AG09309 (cell line): Measurements from ENCODE around the gene TMEM138.
A peak's percentile ranks its signal among the peaks of the same experiment; 100 is the strongest.
"Not testable (repeated sequence)": the region's sequence is repeated elsewhere in the genome, so short reads cannot be mapped to it uniquely, and the experiment has no call there.

ENCODE experiments used
- DNase-seq: peaks from one replicate; pipeline ENCODE4 v3.0.0-alpha.2; 2010; ENCODE audit warnings: low read depth
- H3K4me3 ChIP-seq: 2 replicates; pipeline ENCODE4 v1.5.1; 2011; ENCODE audit warnings: mild to moderate bottlenecking, low read depth, low read length, moderate library complexity; ENCODE audit not compliant: control insufficient read depth
- CTCF ChIP-seq: IDR thresholded peaks from 2 replicates; pipeline ENCODE4 v1.5.1; 2011; ENCODE audit warnings: mild to moderate bottlenecking, low read depth, low read length, inconsistent platforms; ENCODE audit not compliant: insufficient read depth, control insufficient read depth; ENCODE audit errors: missing control alignments

The TMEM138 gene

DNA sequence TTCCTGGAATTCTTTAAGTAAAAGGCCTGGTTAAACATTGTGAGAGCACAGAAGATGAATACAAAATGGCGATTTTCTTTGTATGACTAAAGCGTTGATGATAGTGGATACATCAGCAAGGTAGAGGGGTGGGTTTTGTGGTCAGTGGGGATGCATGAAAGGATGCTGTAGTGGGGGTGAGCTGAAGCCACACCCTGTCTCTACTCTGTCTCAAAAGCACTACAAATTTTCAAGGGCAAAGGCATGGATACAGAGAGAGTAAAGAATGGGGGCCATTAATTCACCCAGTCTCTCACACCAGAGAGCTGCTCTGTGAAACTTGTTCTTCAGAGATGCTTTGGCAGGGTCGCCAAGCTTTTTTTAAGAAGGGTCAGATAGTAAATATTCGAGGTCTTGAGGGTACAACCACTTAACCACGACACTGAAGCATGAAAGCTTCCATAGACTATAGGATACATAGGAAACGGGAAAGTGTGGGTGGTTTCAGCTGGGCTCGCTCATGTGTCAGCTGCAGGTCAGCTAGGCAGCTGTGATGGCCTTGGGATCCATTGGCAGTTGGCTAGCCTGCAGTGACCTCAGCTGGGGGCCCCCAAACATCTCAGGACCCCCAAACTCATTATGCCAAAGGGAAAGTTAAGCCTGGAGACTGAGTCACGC lies 8.3 kb downstream of the TMEM138 start:
- H3K4me3 ChIP-seq: no peak overlapping the region
- no peak for TF ChIP-seq CTCF
- no peak for DNase-seq

GRCh38 chr11:61372659-61373420 lies 10.7 kb downstream of the TMEM138 start:
- TF ChIP-seq CTCF: no peak
- DNase-seq: no peak
- H3K4me3 ChIP-seq: no peak overlapping the region

DNA sequence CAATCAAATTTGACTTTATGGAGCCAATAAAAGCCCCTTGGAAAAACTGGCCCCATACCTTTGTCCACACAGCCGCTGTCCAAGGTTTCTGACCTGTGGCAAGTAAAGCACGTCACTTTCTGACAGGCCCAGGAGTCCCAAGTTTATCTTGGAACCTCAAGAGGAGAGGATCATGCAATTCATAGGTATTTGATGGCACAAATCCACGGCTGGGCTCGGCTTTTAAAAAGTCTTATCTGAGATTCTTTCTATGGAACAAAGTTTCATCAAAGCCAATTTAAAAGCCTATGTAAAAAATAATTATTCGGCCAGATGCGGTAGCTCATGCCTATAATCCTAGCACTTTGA lies 13.6 kb downstream of the TMEM138 start:
- TF ChIP-seq CTCF: no peak
- DNase-seq: no peak
- H3K4me3 ChIP-seq: no peak overlapping the region

DNA sequence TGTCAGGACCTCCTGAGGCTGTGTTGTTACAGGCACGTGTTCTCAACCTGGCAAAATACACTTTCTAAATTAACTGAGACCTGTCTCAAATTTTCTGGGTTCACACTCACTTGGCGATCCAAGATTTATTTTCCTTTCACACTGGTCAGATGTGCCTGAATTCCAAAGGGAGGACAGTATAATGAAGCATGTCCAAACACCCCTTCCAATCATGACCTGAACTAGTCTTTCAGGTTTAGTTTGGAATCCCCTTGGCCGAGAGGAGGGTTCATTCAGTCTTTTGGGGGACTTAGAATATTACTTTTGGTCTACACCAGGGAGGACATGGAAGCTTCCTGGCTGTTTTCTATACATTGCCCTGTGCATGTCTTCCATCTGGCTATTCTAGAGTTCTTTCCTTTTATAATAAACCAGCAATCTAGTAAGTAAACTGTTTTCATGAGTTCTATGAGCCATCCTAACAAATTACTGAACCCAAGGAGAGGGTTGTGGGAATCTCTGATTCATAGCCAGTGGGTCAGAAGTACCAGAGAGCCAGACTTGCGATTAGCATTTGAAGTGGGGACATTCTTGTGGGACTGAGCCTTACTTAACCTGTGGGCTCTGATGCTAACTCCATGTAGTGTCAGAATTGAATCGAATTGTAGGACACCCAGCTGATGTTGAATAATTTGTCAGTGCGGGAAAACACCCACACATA lies 15.4 kb downstream of the TMEM138 start:
- TF ChIP-seq CTCF: no peak
- DNase-seq: no peak
- H3K4me3 ChIP-seq: no peak overlapping the region

DNA sequence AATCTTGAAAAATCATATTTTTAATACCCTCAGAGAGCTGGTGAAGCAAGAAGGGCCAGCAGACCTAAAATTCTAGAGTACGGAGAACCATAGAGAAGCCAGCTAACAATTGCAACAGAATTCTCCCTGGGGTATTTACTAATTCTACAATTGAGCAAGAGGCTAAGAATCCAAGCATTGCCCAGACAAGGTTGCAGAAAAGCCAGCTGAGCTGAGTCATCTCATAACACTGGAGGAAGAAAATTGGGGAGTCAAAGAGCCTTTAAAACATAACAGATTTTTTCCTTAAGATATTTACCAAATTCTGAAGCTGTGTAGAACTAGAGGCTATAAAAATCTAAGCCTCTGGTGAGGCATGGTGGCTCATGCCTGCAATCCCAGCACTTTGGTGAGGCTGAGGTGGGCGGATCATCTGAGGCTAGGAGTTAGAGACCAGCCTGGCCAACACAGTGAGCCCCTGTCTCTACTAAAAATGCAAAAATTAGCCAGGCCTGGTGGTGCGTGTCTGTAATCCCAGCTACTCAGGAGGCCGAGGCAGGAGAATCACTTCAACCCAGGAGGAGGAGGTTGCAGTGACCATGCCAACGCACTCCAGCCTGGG lies 16.6 kb downstream of the TMEM138 start:
- TF ChIP-seq CTCF: no peak
- H3K4me3 ChIP-seq: no peak overlapping the region
- DNase-seq: peak; percentile 97

- H3K4me3 ChIP-seq: no peak overlapping the region
- no peak for TF ChIP-seq CTCF
- DNase-seq: no peak
These were observed 18.7 kb downstream of the TMEM138 start for GRCh38 chr11:61380884-61381283.

DNA sequence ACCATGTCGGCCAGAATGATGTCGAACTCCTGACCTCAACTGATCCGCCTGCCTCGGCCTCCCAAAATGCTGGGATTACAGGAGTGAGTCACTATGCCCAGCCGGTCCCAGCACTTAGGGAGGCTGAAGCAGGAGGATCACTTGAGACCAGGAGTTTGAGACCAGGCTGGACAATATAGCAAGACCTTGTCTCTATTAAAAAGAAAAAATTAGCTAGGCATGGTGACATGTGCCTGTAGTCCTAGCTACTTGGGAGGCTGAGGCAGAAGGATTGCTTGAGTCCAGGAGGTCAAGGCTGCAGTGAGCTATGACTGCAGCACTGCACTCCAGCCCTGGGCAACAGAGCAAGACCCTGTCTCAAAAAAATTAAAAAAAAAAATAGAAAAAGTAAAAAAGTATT lies 21.7 kb downstream of the TMEM138 start:
- not testable (repeated sequence) for DNase-seq, H3K4me3 ChIP-seq
